Dermis microvascular lymphatic vessel endothelial cell (primary cell): ENCODE data around the gene APBB1IP. TPM values are rescaled to one million over a fixed set of nuclear protein-coding genes. Genes with fewer than 3 reads are reported as not detected.
"Not testable (repeated sequence)": the region's sequence is repeated elsewhere in the genome, so short reads cannot be mapped to it uniquely, and the experiment has no call there.

Experiments used
- DNase-seq, 2 donors: peaks; one replicate each; pipeline versions ENCODE4 v3.0.0 to v3.0.0-alpha.2; 2010; ENCODE audit warnings: low read depth in 2 of 2
- total RNA-seq: library from RNA; depleted of rRNA; stranded (reverse); fragments of >200 nt; gene quantifications from 2 replicates; pipeline ENCODE4 v1.2.1, GENCODE V29; 2014

Gene APBB1IP, protein sequence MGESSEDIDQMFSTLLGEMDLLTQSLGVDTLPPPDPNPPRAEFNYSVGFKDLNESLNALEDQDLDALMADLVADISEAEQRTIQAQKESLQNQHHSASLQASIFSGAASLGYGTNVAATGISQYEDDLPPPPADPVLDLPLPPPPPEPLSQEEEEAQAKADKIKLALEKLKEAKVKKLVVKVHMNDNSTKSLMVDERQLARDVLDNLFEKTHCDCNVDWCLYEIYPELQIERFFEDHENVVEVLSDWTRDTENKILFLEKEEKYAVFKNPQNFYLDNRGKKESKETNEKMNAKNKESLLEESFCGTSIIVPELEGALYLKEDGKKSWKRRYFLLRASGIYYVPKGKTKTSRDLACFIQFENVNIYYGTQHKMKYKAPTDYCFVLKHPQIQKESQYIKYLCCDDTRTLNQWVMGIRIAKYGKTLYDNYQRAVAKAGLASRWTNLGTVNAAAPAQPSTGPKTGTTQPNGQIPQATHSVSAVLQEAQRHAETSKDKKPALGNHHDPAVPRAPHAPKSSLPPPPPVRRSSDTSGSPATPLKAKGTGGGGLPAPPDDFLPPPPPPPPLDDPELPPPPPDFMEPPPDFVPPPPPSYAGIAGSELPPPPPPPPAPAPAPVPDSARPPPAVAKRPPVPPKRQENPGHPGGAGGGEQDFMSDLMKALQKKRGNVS
- total RNA-seq = not detected in 2 replicates

DNA sequence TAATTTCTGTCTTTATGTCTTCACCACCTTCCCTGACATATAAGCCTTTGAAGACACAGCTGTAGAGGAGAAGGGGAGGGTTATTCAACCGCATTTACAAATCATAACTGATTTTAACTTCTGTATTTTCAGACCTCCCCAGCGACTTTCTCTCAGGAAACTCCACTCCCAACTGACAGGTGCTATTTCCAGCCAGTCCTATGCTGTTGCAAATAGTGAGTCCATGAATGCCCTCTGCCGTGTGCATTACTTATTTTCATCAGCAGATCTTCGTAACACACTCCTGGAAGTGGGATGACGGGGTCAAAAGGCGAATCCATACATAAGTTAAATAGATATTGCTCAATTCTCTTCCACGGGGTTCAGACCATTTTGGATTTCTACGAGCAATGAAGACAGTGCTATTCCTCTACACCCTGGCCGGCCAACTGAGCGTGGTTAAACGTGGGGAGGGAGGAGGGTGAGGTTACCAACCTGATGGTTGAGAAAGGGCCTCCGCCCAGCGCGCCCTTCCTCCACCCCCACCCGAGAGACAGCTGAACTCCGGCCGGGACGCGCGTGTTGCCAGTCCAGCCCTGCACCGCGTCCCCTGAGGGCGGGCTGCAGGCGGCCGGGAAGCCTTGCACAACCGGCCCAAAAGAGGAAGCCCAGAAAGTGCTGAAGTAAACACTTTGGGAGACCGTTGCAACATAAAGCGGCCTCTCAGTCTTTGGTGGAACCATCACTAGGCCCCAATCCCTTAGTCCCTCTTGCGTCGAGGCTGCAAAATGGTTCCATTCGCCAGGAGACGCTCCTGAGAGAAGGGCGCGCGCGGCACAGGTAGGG is at the start of gene APBB1IP:
TSS of gene APBB1IP (plus strand) at position 705 of the 825 bp plus-strand sequence. CDS start 53,986 bp downstream, outside the sequence.
- no peak for DNase-seq

DNA sequence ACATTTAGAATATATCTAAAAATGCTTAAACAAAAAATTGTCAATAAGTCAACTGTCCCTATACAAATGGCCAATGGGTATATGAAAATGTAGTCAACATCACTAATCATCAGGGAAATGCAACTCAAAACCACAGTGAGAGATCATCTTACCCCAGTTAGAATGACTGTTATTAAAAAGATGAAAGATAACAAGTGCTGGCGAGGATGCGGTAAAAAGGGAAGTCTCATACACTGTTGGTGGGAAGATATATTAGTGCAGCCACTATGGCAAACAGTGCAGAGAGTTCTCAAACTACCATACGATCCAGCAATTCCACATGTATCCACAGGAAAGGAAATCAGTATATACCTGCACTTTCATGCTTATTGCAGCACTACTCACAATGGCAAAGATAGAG is 48.6 kb upstream of the APBB1IP start:
- DNase-seq = no peak

DNA sequence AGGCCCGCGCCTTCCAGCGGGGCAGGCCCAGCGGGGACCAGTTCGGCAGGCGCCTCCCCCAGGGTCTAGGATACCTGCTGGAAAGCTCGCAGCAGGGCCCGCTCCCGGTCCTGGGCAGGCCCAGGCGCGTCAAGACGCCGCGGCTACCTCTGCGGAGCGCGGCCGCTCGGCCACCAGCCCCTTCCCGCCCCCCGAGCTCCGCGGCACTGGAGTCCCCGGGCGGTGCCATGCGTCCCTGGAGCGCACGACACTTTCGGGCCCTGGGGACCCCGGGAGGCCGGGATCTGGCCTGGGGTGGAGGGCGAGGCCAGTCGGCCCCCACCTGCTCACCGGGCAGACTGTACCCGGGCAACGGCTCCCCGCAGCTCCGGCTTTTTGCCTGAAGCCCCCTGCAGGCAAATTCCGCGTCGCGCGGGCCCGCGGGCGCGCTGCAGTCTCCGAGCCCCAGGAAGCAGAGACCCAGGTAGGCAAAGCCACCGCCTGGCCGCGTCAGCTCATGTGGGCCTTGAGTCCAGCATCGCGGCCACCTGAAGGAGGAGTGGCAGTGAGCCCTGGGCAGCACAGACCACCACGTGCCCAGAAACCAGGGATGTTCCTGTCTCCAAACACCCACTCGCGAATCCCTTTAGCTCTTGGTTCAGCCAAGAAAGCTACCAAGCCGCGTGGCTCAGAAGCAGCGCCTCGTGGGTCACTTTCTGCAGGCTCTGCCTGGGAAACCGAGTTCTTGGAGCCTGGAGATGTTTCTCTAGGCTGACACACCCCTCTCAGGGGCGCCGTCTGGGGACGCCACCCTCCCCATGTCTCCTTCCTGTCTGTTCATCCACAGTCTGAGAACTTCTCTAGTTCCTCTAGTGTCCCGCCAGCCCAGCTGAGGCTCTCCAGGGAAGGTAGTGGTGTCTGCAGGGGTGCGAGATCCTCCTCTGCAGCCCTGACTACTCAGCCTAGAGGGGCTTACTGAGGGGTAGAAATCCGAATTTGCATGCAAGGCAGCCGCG is 46.1 kb upstream of the APBB1IP start:
- DNase-seq = no peak

DNA sequence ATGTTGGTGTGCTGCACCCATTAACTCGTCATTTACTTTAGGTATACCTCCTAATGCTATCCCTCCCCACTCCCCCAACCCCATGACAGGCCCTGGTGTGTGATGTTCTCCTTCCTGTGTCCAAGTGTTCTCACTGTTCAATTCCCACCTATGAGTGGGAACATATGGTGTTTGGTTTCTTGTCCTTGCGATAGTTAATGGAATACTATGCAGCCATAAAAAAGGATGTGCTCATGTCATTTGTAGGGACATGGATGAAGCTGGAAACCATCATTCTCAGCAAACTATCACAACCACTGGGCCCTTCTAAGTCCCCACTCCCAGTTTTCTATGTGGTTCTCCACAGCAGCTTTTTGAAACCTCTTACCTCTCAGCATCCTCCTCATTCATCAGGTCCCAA is 39.8 kb upstream of the APBB1IP start:
- not testable (repeated sequence) for DNase-seq

DNA sequence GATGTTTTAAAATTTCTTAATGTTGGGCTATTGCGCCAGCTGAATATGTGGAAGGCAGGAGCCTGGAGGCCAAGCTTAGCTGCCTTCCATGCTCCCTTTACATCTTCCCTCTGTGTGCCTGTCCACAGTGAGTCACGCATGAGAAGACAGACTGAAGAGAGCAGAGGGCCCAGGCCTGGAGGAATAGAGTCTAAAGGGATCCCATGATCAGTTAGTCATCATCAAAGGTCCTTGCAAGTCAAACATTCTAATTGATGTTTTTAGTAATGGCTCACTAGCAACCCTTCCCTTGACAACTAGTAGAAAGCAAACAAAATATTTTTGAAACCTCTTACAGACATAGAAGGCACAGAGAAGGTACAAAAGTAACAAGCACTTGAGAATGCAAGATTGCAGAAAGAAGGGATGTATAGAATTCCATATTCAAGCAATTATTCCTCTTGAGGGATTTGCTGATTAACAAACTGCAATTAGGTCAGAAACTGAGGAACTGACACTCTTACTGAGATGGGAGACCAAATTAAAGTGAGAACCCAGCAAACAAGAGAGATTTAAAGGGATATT is 30.7 kb upstream of the APBB1IP start:
- no peak for DNase-seq

DNA sequence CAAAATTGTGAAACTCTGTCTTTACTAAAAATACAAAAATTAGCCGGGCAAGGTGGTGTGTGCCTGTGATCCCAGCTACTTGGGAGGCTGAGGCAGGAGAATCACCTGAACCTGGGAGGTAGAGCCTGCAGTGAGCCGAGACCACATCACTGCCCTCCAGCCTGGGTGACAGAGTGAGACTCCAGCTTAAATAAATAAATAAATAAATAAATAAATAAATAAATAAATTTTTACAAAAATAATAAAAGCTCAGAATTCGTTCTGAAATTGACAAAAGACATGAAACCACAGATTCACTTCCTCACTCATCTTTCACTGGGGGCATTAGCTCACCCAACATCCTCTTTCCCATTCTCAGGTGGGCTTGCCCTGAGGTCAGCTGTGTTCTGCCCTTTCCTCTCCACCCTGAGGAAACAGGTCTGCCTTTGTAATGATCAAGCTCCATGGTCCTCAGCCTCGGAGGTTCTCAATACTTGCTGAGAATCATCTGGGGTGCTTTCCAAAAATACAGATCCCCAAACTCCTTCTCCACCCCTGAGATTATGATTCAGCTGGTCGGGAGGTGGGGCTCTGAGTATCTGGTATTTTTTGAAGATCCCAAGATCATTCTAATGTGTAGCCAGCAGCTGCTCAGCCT is 29.2 kb upstream of the APBB1IP start:
- no peak for DNase-seq

DNA sequence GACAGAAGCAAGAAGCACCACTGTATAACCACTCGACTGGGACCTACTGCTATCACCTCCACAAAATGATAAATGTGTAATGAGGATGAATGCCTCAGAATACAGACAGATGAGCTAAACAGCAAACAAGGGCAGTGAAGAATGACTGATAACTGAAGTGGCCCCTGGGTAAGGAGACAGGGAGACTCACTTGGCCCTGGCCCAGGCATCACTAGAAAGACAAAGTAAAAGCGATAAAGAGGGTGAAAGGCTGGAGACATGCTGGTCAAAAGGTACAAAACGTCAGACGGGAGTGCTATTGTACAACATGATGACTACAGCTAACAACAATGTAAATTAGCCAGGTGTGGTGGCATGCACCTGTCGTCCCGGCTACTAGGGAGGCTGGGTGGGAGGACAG is 27.8 kb upstream of the APBB1IP start:
- DNase-seq = no peak

DNA sequence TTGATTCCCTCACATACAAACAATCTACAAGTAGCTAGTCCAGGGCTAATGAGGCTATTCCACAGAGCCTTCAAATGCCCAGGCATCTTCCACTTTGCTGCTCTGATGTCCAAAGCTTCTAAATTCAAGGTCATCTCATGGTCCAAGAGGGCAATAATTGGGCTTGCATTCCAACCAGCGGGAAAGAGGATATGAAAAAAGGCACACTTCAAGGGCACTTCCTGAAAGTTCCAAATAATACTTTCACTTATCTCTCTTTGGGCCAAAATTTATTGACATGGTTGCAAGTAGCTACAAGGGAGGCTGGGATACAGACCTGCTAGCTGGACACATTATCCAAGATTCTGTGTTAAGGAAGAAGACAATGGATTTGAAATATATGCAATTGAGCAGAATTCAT is 25.2 kb upstream of the APBB1IP start:
- DNase-seq = no peak

DNA sequence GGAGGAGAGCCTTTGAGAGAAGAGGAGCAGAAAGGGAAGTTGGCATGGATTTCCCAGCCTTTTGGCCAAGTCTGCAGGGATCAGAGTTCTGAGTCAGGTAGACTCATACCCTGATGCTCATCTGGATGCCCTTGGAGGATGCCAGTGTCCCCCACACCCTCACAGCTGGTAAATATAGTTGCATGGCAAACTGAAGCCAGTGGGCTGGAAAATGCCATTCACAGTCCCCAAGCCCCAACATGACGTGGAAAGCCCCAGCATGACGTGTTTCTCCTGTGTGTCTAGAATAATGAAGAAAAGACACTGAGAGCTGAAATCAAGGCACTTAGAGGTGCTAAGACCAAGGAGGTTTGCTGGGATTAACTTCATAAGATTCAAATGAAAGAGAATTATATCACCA is 24.8 kb upstream of the APBB1IP start:
- no peak for DNase-seq

DNA sequence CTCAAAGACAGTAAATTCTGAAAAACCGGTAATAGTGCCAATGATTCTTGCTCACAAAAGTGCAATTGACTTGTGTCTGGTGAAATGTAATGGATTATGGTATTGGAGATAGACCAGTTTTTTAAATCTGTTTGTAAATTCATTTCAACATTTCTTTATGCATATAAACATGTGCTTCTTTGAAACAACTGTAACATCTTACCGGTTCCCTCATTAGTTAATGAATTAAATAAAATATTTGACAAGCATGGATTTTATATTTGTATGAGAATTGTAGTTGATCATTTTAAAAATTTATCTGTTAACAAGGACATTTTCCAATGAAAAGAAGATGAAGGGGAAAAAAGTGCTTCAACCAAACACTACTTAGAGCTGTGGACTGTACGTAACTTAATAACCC is 21.0 kb upstream of the APBB1IP start:
- DNase-seq = no peak

DNA sequence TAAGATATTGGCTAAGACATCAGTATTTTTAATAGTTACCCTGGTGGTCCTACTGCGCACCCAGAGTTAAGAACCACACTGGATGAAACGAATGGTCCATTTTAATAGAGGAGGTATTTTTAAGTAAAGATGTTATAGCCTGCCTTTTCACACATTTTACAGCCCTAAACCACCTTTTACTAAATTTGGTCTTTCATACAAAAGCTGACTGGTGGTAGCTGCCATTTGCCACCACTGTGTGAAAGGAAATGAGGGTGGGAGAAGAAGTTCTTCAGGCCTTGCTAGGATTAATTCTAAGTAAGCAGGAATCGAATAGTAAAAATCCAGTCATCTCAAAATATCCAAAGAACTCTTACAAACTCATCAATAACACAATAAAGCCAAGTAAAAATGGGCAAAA is 15.2 kb upstream of the APBB1IP start:
- no peak for DNase-seq

DNA sequence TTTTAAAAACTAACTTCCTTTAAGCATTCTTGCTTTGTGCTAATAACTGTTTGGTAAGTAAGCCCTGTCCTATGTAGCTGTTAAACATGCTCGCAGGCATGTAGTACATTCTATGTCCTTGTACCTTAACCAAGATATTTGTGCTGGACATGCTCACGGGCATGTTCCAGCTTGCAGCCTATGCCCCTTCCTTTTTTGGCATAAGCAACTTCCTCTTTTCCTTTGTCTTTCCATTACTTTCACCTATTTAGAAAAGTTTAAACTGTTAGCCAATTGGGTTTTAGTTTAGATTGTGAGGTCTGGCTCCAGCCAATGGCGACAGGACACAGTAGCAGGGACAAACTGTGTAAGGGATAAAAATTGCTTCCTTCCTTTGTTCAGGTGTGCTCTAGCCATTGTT is 14.4 kb upstream of the APBB1IP start:
- no peak for DNase-seq

DNA sequence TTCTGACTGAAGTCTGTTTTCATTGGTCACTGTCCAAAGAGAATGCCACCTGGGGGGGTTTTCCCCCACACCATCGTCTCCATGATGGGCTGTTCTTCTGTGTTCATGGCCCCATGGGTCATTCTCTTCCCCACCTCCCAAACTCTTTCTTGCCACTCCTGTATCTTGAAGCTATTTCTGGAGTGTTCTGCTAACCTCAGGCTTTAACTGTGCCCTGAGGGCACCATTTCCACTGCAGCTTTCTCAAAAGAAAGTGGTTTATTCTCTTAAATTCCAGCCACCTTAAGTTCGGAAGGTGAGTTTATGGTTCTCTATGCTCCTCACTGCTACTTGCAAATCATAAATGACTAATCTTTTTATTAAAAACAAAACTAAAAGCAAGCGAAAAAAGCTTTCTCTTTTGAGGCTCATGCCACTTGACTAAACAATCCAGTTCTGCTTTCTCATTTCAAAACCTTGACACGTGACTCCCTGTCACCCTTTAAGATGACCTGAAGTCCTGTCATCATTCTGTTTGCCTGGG is 7.4 kb upstream of the APBB1IP start:
- DNase-seq = no peak

DNA sequence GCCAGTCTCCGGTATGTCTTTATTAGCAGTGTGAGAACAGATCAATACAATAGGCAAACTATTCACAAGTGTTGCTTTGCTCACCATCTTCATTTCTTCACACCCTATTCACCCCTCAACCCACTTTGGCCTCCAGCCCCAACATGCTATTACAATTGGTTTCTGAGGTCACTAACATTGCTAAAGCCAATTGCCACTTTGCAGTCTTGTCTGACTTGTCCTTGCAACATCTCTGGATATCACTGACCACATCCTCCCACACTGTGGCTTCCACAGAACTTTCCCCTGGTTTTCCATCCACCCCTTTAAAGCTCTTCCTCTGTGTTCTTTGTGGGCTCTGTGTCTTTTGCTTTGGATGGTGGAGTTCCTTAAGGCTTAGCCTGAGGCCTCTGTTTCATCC is 5.2 kb upstream of the APBB1IP start:
- no peak for DNase-seq

DNA sequence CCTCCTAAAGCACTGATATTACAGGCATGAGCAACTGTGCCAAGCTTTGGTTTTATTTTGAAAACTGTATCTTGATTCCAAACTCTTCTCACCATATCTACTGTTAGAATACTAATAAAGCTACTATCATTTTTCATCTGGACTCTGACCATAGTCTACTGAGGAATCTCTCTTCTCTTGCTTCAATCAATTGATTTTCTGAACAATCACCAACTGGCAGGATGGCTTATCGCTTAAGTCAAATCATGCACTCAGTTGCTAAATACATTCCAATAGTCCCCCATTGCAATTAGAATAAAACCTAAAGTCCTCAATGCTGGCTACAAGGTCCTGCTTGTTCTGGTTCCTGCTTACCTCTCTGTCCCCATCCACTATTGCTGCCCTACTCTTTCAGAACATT is 2.3 kb upstream of the APBB1IP start:
- no peak for DNase-seq

DNA sequence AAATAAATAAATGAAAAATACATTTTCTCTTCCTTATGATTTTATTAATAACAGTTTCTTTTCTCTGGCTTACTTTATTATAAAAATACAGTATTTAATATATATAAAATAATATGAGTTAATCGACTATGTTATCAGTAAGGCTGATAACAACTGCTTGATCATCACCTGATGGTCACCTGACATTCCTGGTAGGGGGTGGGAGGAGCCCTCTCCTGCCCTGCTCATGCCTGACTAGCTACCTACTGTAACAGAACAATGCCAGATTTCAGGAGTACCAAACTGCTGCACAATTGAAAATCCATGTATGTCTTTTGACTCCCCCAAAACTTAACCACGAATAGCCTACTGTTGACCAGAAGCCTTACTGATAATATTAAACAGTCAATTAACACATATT is 1.3 kb upstream of the APBB1IP start:
- no peak for DNase-seq

DNA sequence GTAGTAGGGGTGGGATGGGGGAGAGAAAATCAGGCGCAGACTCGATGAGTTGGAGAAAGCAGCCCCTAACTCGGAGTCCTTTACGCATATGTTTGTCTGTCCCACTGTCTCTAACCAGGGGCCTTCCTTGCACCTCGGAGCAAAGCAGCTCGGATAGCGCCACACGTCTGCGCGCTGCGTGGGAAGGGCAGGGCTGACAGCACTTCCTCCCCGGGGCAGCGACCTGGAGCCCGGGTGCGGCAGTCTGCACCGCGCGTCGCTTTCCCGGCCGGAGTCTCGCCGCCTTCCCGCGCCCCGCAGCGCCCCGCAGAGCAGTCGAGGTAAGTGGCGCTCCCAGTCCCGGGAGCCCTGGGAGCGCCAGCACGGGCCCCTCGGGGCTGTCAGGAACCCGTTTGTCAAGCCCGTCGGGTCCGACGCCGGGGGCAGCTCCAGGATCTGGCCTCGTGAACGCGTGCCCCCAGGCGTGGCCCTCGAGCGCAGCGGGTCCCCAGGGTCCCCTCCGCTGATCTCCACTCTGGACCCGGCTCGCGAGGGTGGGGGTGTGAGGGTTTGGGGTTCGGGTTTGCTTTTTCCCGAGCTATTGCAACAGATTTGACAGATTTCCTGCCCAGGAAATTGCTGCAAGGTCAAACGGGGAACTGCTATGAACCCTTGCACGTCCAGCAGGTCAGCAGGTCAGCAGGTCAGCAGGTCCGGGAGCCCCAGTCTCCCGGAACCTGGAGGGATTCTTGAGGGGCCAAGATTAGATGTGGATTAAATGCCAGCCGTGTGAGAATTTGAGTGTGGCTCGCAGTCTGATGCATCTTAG is 597 bp downstream of the APBB1IP start:
- no peak for DNase-seq

DNA sequence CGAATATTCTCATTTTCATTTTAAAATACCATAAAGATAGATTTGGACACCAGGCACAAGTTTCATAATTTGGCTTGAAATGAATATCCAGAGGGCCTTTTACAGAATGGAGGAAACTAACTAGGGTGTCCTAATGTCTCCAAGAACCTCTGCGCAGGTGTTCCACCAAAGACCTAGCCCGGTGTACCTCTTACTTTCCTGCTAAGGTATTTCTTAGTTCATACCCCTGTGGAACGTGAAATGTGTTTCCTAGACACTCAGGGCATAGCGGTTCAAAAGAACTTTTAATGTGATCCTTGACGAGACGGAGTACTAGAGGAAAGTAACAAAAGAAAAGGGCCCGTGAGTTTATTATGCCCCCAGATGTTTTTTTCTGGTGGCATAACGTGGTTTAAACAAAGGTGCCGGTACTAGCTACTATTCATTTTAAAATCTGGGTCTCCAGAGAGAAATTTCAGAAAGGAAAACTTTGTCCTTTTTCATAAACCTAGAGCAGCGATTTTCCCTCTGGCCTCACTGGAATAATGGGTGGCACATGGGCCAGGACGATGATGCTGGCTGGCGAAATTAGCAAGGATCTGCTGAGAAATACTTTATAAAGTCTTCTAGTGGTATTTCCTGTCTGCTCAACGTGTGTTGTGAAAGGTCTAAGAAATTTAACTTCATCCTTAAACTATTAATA is 1.4 kb downstream of the APBB1IP start:
- DNase-seq = no peak

DNA sequence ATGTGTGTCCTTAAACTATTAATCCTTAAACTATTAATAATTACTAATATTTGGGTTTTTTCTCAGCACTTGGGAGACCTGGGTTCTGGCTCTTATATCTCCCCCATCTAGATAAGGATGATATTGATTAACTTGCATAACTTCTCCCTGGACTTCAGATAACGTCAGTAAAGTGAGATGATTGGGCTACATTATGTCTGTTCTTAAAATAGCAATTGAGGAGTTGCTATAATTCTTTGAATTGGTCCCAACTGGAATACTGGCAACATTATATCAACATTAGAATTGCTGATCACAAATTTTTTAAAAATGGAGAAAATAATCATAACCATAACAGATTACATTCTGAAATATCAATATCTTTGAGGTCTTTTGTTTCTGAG is 1.9 kb downstream of the APBB1IP start:
- DNase-seq = no peak
